ENCODE results near the gene ETF1. TPM values are rescaled to one million over a fixed set of nuclear protein-coding genes. Genes with fewer than 3 reads are reported as not detected.

The ETF1 gene
- 85.5 and 116 TPM in 2 replicates for total RNA-seq (ENCODE audit: low replicate concordance)

- DNase-seq (ENCODE audit: low spot score), result peak; percentile 100
- peak within 1 kb of the TSS; percentile 92 for H3K27ac ChIP-seq
- H3K4me1 ChIP-seq, result peaks cover 25% of the 10 kb centered on the region
- TF ChIP-seq CTCF (IDR thresholded peaks at IDR 0.05) (no peak), EZH2phosphoT487 (IDR thresholded peaks at IDR 0.05) (no peak), EZH2 (IDR thresholded peaks at IDR 0.05) (no peak)
- no peaks in the 10 kb centered on the region for H3K27me3 ChIP-seq
- peaks cover 97% of the 10 kb centered on the region for H3K79me2 ChIP-seq (ENCODE audit: low read depth)
- Mint-ChIP-seq H3K27me3 (ENCODE audit: insufficient read depth, low read depth) (peaks cover 2% of the 10 kb centered on the region), H3K27ac (peak within 1 kb of the TSS; percentile 99), H3K36me3 (no peaks in the 10 kb centered on the region), H3K9me3 (no peaks in the 10 kb centered on the region), H3K4me3 (peak within 1 kb of the TSS; percentile 100), H3K4me1 (peaks cover 36% of the 10 kb centered on the region)
- no peaks in the 10 kb centered on the region for H3K36me3 ChIP-seq
- H2AFZ ChIP-seq (replicated peaks), result peak within 1 kb of the TSS; percentile 87
- no peaks in the 10 kb centered on the region for H3K9me3 ChIP-seq (ENCODE audit: low read depth)
- H3K4me3 ChIP-seq, result peak within 1 kb of the TSS; percentile 88
- peaks cover 23% of the 10 kb centered on the region for H3F3A ChIP-seq (ENCODE audit: low read depth)
- peaks cover 54% of the 10 kb centered on the region for H4K20me1 ChIP-seq (ENCODE audit: low read depth)
- H3K4me2 ChIP-seq, result peak within 1 kb of the TSS; percentile 98
- H3K9ac ChIP-seq, result peak within 1 kb of the TSS; percentile 99
Measured at GRCh38 chr5:138542956-138543729, at the start of gene ETF1. ETF1 (minus strand) TSS chr5:138543236; CDS start chr5:138542918, 318 bp downstream.

- H3K27ac ChIP-seq, result no peak overlapping the region
Measured at GRCh38 chr5:138588013-138588788, 45.2 kb upstream of the ETF1 start.

GRCh38 chr5:138585157-138585556 lies 42.1 kb upstream of the ETF1 start:
- H3K27ac ChIP-seq, result no peak overlapping the region
- no peak for TF ChIP-seq EZH2phosphoT487 (IDR thresholded peaks at IDR 0.05)
- H3K4me1 ChIP-seq, result no peaks in the 10 kb centered on the region
- no peak overlapping the region for H3K4me2 ChIP-seq
- no peak overlapping the region for H3K4me3 ChIP-seq
- no peaks in the 10 kb centered on the region for H3K79me2 ChIP-seq (ENCODE audit: low read depth)
- no peaks in the 10 kb centered on the region for H3K36me3 Mint-ChIP-seq
- H4K20me1 ChIP-seq (ENCODE audit: low read depth), result no peaks in the 10 kb centered on the region
- no peak for DNase-seq (ENCODE audit: low spot score)
- no peak overlapping the region for H3K9ac ChIP-seq
- no peaks in the 10 kb centered on the region for H3K9me3 Mint-ChIP-seq
- H3K27ac Mint-ChIP-seq, result no peak overlapping the region
- H3K4me3 Mint-ChIP-seq, result no peak overlapping the region
- H3K27me3 ChIP-seq, result no peaks in the 10 kb centered on the region
- no peaks in the 10 kb centered on the region for H3K27me3 Mint-ChIP-seq (ENCODE audit: insufficient read depth, low read depth)
- no peaks in the 10 kb centered on the region for H3K4me1 Mint-ChIP-seq
- H2AFZ ChIP-seq (replicated peaks), result no peak overlapping the region
- H3K36me3 ChIP-seq, result no peaks in the 10 kb centered on the region
- H3F3A ChIP-seq (ENCODE audit: low read depth), result peaks cover 6% of the 10 kb centered on the region
- no peaks in the 10 kb centered on the region for H3K9me3 ChIP-seq (ENCODE audit: low read depth)

More at GRCh38 chr5:138588013-138588788, 45.2 kb upstream of the ETF1 start:
- no peak overlapping the region for H3K4me3 Mint-ChIP-seq
- Histone ChIP-seq H3K79me2 (ENCODE audit: low read depth) (no peaks in the 10 kb centered on the region), H3K9ac (no peak overlapping the region), H3K36me3 (no peaks in the 10 kb centered on the region), H3K4me1 (no peaks in the 10 kb centered on the region), H2AFZ (replicated peaks) (no peak overlapping the region), H3K4me3 (no peak overlapping the region), H3K9me3 (ENCODE audit: low read depth) (no peaks in the 10 kb centered on the region), H3K4me2 (no peak overlapping the region), H4K20me1 (ENCODE audit: low read depth) (no peaks in the 10 kb centered on the region), H3F3A (ENCODE audit: low read depth) (no peaks in the 10 kb centered on the region), H3K27me3 (no peaks in the 10 kb centered on the region)
- no peaks in the 10 kb centered on the region for H3K36me3 Mint-ChIP-seq
- peaks cover 6% of the 10 kb centered on the region for H3K4me1 Mint-ChIP-seq
- H3K27ac Mint-ChIP-seq, result no peak overlapping the region
- no peak for DNase-seq (ENCODE audit: low spot score)
- H3K9me3 Mint-ChIP-seq, result peaks cover 2% of the 10 kb centered on the region
- TF ChIP-seq EZH2phosphoT487 (IDR thresholded peaks at IDR 0.05) (no peak), CTCF (IDR thresholded peaks at IDR 0.05) (no peak), EZH2 (IDR thresholded peaks at IDR 0.05) (no peak)
- H3K27me3 Mint-ChIP-seq (ENCODE audit: insufficient read depth, low read depth), result peaks cover 2% of the 10 kb centered on the region
